Left ventricle myocardium inferior (tissue), 1 donor: Measurements from ENCODE around the gene COL26A1. TPM values are rescaled to one million over a fixed set of nuclear protein-coding genes. Genes with fewer than 3 reads are reported as not detected.

Experiments used
- DNase-seq: peaks from one replicate; pipeline ENCODE4 v3.0.0-alpha.2; 2020
- H3K27ac ChIP-seq: fragments of 200-600 bp; replicated peaks from 2 replicates; pipeline ENCODE4 v1.8.0; 2021
- H3K27me3 ChIP-seq: fragments of 200-600 bp; 2 replicates; pipeline ENCODE4 v1.8.0; 2021; ENCODE audit warnings: low read depth
- H3K36me3 ChIP-seq: fragments of 200-600 bp; 2 replicates; pipeline ENCODE4 v1.8.0; 2021
- H3K4me1 ChIP-seq: fragments of 200-600 bp; 2 replicates; pipeline ENCODE4 v1.8.0; 2021
- H3K4me3 ChIP-seq: fragments of 200-600 bp; 2 replicates; pipeline ENCODE4 v1.8.0; 2021; ENCODE audit warnings: mild to moderate bottlenecking, moderate library complexity
- H3K9me3 ChIP-seq: fragments of 200-600 bp; replicated peaks from 2 replicates; pipeline ENCODE4 v1.8.0; 2021
- CTCF ChIP-seq: fragments of 200-600 bp; IDR thresholded peaks from 2 replicates; pipeline ENCODE4 v1.8.0; 2021; ENCODE audit warnings: antibody characterized with exemption, mild to moderate bottlenecking, borderline replicate concordance
- intact Hi-C: fragments of 100-400 bp; cut with micrococcal nuclease; formaldehyde crosslinking; loops from one replicate; pipeline ENCODE4 v1.11.0; 2022
- total RNA-seq: library from RNA; stranded (reverse); fragmentation: NEBNext Ultra II Directional; extraction: Animal tissue kit (Norgen Biotek cat#: 25700); gene quantifications from one replicate; pipeline ENCODE4 v1.2.1, GENCODE V29; 2021
- donor health status: DM: no; HTN: yes; CAD: no; lungs with severe emphysema.

COL26A1 gene
- total RNA-seq, 1 donor from 2014 or later, result not detected

- no peak overlapping the region for H3K27ac ChIP-seq
- no peak for DNase-seq
- intact Hi-C loops, result no loop called here
- H3K27me3 ChIP-seq, result peaks cover 20% of the 10 kb centered on the region
- H3K36me3 ChIP-seq, result no peaks in the 10 kb centered on the region
- TF ChIP-seq CTCF, result no peak
- H3K9me3 ChIP-seq, result no peaks in the 10 kb centered on the region
- peaks cover 6% of the 10 kb centered on the region for H3K4me1 ChIP-seq
- no peak overlapping the region for H3K4me3 ChIP-seq
Measured at GRCh38 chr7:101605611-101606497, 243.2 kb downstream of the COL26A1 start.

- DNase-seq, result no peak
- intact Hi-C loops, result no loop called here
- Histone ChIP-seq H3K4me3 (no peak overlapping the region), H3K36me3 (no peaks in the 10 kb centered on the region), H3K27ac (no peak overlapping the region), H3K27me3 (peaks cover 20% of the 10 kb centered on the region), H3K4me1 (peaks cover 6% of the 10 kb centered on the region), H3K9me3 (no peaks in the 10 kb centered on the region)
- TF ChIP-seq CTCF, result no peak
Measured at GRCh38 chr7:101606498-101606923, 243.8 kb downstream of the COL26A1 start.

Other genes with a start within 250 kb of the COL26A1 start
- 4.3 TPM for gene SERPINE1, start 235.8 kb upstream of the COL26A1 start, total RNA-seq
- 10.7 TPM for gene AP1S1, start 208.4 kb upstream of the COL26A1 start, total RNA-seq
- gene VGF, start 197.3 kb upstream of the COL26A1 start, total RNA-seq, result not detected
- gene NAT16, start 182.6 kb upstream of the COL26A1 start, total RNA-seq, result not detected
- gene MOGAT3, start 161.8 kb upstream of the COL26A1 start, total RNA-seq, result not detected
- gene PLOD3, start 145.3 kb upstream of the COL26A1 start, total RNA-seq, result 38.7 TPM
- gene ZNHIT1, start 144.7 kb upstream of the COL26A1 start, total RNA-seq, result 56.9 TPM
- gene CLDN15, start 125.1 kb upstream of the COL26A1 start, total RNA-seq, result 2.2 TPM
- gene FIS1, start 117.8 kb upstream of the COL26A1 start, total RNA-seq, result 322 TPM
- 32.0 TPM for gene IFT22, start 41.1 kb upstream of the COL26A1 start, total RNA-seq